NCI-H1694 treated with DMSO at 0.1 percent for 48 hours (cell line): ENCODE results near the gene PDPK1.
"Not testable (repeated sequence)": the region's sequence is repeated elsewhere in the genome, so short reads cannot be mapped to it uniquely, and the experiment has no call there.

ENCODE experiments used
- DNase-seq: peaks from one replicate; lab custom pipeline; 2025; lab: John Stamatoyannopoulos, UW

The PDPK1 gene

GRCh38 chr16:2523801-2524231 lies 14.0 kb upstream of the PDPK1 start:
- DNase-seq: no peak

GRCh38 chr16:2524339-2524938 lies 13.4 kb upstream of the PDPK1 start:
- no peak for DNase-seq

- DNase-seq: no peak
These were observed 11.7 kb upstream of the PDPK1 start for GRCh38 chr16:2526135-2526534.

- DNase-seq: no peak
These were observed 10.6 kb upstream of the PDPK1 start for GRCh38 chr16:2527071-2527783.

GRCh38 chr16:2527784-2528100 lies 10.1 kb upstream of the PDPK1 start:
- no peak for DNase-seq

- DNase-seq: no peak
These were observed 9.4 kb upstream of the PDPK1 start for GRCh38 chr16:2528161-2529060.

- no peak for DNase-seq
These were observed 8.5 kb upstream of the PDPK1 start for GRCh38 chr16:2529061-2529931.

GRCh38 chr16:2529961-2530628 lies 7.7 kb upstream of the PDPK1 start:
- no peak for DNase-seq

GRCh38 chr16:2530629-2531318 lies 7.0 kb upstream of the PDPK1 start:
- no peak for DNase-seq

GRCh38 chr16:2531371-2531695 lies 6.5 kb upstream of the PDPK1 start, which contains the start of gene CEMP1:
Gene CEMP1, minus strand, starts transcription at chr16:2531408. Its CDS starts 335 bp downstream, at chr16:2531073.
- no peak for DNase-seq

GRCh38 chr16:2531696-2532493 lies 5.9 kb upstream of the PDPK1 start:
- peak; percentile 81 for DNase-seq

- peak; percentile 33 for DNase-seq
These were observed 5.2 kb upstream of the PDPK1 start for GRCh38 chr16:2532494-2533141.

GRCh38 chr16:2533142-2533755 lies 4.6 kb upstream of the PDPK1 start:
- DNase-seq: not testable (repeated sequence)

GRCh38 chr16:2533912-2534311 lies 3.9 kb upstream of the PDPK1 start:
- no peak for DNase-seq

- not testable (repeated sequence) for DNase-seq
These were observed 3.5 kb upstream of the PDPK1 start for GRCh38 chr16:2534335-2534734.

GRCh38 chr16:2535625-2536013 lies 2.2 kb upstream of the PDPK1 start:
- DNase-seq: no peak

GRCh38 chr16:2539192-2539844 lies 1.5 kb downstream of the PDPK1 start:
- not testable (repeated sequence) for DNase-seq

GRCh38 chr16:2539845-2540458 lies 2.1 kb downstream of the PDPK1 start:
- DNase-seq: not testable (repeated sequence)
